Ureter (tissue), 1 donor: Measurements from ENCODE around the gene OSBPL1A. TPM values are rescaled to one million over a fixed set of nuclear protein-coding genes. Genes with fewer than 3 reads are reported as not detected.

Experiments
- DNase-seq: peaks from one replicate; pipeline ENCODE4 v3.0.0-alpha.2; 2020; ENCODE audit warnings: low spot score
- total RNA-seq: library from RNA; stranded (reverse); gene quantifications from one replicate; pipeline ENCODE4 v1.2.4, GENCODE V29; 2023
- donor health status: DM: yes; HTN: yes; CAD: no.

OSBPL1A gene
- total RNA-seq, 1 donor from 2014 or later: 40.4 TPM

DNA sequence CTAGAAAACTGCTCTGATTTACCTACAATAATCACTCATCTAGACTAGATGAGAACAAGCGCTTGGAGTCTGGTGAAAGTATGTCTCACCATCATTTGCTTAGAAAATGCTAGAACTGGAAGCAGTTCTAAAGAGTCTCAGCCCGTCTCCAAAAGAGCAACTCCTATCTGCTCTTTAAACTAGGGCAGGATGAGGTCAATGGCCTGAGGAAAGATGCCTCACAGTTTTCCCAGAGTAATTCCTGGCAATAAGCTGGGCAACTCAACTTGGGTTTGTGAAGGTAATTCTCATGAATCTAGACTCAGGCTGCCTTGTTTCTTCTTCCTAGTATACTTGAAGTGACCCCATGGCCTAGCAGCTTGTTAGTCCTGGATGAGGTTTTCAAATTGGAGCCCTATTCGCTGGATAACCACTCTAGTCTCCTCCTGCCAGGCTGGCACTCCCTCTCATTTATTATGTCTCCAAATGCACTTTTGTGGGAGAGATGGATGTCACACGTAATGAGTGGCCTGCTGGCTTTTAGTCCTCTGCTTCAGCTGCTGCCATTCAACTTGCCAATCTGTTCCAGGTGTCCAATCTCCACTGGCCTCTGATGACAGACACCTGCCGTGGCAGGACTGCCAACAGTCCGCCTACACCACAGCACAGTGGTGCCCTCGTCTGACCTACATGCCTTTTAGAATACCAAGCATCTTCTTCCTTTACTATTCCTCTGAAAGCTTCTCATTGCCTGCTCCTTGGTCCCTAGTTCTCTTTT, 177.9 kb downstream of the OSBPL1A start:
- no peak for DNase-seq

DNA sequence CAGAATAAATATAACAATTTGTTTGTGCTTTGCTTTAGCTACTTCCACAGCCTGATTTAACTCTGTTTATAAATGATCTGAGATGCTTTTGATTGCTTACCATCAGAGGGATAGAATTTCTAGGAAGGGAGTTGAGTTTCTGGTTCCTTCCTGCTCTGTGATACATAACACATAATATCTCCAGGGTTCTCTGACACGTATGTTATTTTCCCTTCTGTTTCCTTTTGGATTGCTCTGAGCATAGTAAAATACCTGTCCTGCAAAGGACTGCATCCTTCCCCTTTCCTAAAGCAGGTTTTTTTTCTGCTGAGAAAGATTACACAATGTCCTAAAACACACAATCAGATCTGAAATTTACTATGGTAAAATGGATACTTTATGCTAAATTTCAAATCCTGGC, 182.7 kb downstream of the OSBPL1A start:
- no peak for DNase-seq

DNA sequence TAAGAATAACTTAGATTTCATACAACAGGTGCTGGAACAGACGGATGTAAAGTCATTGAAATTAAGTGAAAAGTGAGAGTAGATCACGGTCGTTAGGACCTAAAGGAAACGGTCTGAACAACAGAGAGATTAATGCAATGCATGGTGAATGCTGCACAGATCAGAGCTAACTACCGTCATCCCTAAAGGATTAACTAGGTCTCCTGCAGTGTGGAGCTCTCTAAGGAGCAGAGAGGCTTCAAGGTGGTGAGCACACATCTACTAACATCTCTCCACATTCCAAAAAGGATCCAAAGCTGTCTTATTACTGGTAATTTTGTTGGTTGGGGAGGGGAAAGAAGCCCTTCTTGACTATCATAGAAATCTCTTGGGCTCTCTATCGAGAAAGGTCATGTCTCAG, 183.5 kb downstream of the OSBPL1A start:
- no peak for DNase-seq

DNA sequence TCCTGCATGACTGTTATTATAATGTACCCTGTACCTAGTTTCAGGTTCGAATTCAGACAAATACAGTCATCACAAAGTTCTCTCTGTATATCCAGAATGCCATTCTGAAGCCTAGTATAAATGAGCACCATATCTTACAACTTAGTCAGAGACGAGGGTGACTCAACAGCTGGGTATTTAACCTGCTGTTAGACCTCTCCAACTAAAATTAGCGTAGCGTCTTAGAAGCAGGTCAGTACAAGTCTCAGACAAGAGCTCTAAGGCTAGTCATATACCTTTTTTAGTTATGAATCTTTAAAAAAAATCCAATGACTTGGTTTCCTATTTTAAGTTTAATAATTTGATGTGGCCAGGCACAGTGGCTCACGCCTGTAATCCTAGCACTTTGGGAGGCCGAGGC, 184.7 kb downstream of the OSBPL1A start:
- DNase-seq: no peak

DNA sequence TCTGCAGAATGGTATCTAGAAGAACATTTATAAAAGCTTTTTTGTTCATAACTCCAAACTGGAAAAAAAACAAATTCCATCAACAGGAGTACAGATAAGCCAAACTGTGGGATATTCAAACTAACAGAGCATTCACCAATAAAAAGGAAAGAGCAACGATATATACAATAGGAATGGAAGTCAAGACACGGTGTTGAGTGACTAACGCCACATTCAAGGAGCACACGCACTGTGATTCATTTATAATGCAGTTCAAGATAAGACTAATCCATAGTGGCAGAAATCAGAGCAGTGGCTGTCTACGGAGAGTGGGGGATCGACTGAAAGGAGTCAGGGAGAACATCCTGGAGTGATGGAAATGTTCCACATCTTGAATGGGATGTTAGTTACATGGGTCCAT, 188.1 kb downstream of the OSBPL1A start:
- no peak for DNase-seq

DNA sequence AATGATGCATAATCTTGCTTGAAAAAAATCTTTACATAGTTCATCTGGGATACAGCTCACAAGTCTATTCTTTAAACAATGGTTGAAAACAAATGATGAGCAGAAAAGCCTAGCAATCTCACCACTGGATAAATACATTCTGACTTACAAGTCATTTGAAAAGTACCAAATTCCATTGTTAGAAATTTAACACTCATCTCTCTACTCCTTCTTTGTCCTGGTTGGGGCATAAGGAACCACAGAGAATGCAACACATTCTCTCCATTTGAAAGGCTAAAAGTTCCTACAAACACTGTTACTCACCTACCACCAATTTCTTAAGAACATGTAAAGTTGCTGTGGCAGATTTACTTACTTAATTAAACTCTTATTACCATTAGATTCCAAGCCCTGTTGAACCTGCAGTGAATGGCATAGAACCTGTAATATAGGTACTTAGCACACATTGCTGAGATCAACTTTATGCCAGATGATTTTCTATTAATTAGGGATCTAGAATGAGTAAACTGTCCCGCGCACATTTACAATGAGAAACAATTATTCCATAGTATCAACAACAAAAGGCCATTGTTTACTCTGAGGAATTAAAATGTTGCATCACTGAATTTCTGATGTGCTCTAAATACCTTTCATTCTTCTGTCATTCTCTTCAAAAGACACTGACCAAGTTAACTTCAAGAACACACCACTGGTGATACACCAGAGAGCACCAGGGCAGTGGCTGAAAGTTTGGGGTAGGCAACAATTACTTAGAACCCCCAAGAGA, 189.2 kb downstream of the OSBPL1A start:
- no peak for DNase-seq

DNA sequence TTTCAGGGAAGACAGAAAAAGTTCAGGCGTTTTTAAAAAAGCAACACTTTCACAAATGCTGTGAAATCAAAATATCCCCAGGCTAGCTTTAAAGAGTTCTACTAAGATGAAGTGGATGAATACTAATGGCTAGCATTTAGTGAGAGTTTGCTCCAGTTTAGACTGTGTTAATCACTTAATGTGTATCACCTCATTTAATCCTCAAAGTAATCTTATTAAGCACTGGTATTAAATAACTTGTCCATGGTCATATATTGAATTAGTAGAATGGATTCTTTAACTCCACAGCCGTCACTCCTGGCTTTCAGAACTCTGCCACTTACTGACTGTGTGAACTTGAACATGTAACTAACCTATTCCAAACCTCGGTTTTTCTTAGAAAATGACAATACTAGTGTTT, 192.7 kb downstream of the OSBPL1A start:
- DNase-seq: no peak

DNA sequence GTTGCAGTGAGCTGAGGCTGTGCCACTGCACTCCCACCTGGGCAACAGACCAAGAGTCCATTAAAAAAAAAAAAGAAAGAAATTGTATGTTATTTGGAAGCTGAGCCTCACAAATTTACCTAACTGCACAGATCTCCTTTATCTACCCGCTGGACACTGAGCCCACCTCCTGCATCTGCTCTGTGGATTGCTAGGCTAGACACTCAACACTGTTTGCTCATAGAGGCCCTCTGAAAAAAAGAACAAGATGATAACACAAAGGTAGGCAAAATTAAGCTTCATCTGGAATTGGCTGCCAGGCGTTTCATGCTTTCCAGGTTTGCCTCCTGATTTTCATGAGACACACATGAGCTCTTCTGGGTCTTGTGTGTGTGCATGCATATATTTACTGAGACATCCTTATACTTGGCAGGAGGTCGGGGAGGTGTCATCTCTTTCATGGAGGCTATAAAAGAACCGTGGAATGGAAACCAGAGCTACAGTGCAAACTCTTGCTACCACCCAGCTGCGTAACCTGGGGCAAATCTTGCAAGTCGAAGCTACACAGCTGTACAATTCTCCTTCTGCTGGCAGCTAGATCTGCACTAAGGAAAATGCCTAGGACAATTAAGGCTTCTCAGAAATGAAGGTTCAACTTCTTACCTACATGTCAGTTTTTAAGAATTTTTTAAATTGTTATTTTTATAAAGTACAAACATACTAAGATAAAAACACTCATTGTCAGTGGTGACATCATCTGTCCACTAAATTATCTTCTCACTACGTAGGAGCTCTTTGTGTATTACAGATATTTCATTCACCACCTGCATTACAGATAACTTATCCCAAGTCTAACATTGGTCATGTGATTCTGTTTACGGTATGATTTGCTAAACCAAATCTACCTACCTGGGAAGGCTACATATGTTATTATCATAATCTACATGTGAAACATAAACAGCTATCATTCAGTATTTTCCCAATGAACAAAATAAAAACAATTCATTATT, 195.6 kb downstream of the OSBPL1A start:
- DNase-seq: no peak

DNA sequence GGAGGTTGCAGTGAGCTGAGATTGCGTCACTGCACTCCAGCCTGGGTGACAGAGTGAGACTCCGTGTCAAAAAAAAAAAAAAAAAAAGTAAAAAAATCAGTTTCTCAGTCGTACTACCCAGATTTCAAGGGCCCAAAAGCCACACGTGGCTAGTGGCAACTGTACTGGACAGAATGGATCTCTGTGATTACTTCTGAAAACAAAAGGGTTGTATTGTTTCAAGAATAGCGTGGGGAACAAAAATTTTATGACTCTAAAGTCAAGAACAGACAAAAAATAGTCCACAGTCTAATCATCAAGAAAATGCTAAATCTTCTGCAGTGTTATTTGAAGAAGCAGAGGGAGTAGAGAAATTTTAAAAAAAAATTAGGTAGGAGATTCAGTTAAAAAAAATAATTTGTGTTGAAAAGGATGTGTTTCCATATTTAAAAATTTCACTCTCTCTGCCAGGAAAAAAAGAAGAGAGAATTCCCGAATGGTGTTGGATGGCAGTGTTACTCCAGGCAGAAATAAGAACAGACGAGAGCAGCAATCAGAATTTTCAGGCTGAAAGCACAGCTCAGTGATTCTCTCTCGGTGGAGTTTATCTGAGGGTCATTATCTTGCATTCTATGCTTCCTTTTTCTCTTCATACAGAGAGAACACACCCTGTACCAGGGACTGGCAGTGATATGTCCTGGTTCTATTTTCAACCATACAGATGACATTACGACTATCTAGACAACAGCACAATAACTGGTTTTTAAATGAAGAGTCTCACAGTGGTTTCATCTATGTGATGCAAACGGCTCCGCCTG, 196.9 kb downstream of the OSBPL1A start:
- DNase-seq: no peak

DNA sequence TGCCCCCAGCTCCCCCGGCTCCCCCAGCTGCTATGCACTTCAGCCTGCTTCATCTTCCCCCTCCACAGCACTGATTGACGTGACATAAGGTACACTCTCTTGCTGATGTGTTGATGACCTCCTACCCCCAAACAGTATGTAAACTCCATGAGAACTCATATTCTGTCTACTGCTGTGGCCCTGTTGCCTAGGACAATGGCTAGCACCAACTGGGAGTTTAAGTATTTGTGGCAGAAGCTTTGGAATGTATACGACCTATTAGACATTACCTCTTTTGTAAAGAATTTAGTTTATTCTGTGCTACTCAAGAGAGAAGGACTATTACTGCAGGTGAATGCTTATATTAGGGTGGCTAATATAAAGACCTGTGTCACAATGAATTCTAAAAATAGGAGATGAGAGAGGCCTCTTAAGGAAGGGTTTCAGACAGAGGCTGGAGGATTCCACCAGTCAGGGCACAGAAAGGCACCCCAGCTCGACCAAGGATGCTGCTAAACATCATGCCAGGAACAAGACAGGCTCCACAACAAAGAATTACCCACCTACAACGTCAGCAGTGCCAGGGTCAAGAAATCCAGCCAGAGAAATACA, 198.2 kb downstream of the OSBPL1A start:
- DNase-seq: no peak

DNA sequence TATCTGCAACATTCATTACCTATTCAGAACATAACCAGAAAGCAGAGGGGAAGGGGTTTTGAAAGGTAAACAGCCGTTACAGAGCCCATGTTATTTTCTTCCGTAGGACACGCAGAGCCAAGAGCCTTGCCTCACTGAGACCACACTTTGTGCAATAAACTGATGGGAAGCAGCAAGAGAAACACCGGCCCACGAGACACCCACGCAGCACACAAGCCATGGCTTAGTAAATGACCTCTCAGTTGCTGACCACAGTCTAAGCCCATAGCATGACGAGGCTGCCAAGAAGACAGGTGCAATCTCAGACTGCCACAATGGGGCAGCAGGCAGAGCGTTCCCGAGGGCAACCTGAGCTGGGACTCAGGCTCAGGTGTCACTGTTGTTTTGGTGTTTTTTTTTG, 199.2 kb downstream of the OSBPL1A start:
- DNase-seq: no peak

DNA sequence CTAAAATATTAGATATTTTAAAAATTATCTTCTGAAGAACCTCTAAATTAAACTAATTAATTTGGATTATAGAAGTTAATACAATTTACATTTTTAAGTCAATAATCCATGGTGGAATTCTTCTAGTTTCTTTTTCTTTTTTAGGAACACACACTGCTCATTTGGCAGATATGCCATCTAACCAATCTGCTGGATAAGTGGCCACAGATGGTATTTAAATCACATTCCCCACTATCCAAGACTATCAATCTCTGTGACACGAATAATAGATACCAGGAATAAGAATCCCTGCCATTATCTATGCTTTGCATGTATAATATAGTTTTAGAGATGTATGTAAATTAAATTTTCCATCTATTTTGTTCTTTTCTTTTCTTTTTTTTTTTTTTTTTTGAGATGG, 200.2 kb downstream of the OSBPL1A start:
- no peak for DNase-seq

DNA sequence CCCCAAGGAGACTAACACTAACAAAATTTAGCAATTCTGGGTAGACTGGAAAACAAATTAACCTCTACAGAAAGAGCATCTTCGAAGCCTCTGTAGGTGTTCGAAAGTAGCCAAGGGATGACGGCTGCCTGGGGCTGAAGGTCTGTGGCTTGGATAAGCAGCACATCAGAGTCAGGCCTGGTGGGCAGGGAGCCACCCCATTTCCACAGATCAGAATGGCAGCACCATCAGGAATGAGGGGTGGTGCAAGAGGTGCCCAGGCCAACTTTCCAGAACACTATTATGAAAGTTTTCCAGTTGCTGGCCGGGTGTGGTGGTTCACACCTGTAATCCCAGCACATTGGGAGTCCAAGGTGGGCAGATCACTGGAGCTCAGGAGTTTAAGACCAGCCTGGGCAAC, 200.9 kb downstream of the OSBPL1A start:
- no peak for DNase-seq

DNA sequence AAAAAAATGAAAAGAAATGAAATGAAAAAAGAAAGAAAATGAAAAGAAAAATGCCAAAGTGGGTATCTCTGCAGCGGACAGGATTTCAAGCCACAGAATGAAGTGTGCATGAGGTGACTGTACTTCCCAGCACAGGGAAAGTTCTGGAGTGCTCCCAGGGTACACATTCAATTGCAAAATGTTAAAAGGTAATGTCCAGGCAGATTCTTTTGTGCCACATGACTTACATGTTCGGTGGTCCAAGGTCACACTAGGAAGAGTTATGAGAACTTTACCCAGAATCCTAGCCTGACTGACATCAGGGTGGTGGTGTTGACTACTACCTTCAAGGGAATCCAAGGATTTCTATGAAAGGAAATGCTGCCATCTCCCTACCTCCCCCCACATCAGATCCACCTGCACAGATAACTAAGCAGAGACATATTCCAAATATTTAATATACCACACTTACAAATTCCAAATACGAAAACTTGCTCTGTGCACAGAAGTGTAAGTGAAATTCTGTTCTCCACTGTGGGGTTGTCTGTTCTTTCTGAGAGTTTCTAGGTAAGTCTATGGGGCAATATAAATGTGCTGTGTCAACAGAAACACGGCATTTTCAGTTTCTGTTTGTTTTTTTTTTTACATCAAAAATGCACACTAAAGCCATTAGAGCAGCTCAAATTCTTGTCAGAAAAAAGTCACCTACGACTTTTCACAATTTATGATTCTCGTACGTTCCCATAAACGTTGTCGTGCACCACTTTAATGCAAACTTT, 202.1 kb downstream of the OSBPL1A start:
- DNase-seq: no peak

DNA sequence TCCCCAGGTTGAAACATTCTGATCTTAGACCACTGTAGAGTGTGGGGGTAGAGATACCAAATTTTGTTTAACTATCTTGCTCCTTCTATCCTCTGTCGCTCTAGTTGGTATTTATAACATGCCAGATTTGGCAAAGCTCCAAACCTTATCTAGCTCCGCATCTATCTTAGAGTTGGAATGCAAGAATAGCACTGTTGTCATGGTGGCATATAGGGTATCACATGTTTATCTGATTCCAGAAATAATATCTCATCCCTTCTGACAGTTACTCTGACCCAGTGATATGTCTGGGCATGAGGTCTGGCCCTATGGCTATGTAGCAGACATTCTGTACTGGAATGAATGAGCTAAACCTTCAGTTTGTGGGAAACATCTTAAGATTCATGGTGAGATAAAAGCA, 207.0 kb downstream of the OSBPL1A start:
- DNase-seq: no peak

DNA sequence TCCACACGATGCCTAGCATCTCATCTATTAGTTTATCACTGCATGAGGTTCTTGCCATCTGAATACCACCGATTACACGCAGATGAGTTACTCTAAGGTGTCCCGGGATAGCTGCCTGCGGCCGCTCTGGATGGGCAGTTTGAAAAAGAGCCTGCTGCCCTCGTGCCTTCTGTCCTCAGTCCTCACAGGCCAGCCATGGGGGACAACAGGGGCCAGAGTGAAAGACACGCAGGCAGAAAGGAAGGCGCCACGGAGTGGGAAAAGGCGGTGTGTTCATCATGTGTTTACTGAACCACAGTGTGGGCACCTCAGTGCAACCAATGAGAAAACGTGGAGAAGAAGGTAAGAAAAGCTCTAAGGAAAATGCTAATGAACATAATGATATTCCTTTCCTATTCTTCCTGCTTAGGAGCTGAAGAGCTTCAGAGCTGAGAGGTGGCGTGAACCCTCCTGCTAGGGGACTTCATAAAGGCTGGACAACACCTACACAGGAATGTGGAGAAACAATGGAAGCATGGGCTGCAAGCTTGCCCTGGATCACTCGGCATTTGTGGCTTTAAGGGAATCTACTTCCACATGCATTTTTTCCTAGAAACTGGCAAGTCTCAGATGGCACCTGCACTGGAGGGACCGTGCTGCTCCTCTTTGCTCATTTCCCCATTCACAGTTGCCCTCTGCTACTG, 207.8 kb downstream of the OSBPL1A start:
- DNase-seq: no peak

DNA sequence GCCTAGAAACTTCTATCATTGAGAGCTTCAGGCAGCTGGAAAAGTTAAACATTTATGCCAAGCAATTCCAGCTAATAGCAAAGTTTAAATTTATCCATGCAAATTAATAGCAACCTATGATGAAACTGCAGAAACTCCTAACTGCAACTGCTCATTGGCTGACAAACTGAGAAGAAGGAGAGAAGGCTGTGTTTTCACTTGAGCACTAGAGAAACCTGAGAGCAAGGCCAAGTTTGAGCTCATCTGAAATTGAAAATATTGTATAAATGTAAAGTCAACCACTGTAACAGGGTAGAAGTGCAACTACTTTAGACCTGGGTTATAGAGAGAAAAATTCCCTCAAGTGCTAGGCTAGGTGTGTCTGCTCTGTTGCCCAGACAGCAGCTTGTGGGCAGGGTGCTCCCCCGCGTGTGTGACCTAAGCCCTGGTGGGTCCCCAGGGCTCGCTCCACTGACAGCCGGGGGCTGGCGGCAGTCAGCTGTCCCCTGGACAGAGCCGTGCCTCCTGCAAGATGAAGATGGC, 208.6 kb downstream of the OSBPL1A start:
- no peak for DNase-seq

DNA sequence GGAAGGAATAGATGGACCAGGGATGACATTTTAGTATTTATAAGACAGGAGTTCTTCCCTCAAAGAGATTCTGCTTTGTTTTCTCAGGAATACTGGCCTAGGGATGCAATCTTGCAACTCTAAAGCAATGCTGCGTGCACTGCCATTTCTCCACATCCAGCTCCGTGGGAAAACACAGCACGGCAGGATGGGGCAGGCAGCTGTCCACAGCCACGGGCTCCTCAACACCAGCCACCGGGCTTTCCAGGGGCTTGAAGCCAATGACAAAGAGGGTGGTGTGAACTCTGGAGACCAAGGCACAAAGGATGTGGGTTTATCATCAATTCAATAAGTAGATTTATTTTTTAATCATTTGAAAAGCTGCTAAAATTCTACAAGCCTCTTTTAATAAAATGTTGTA, 209.5 kb downstream of the OSBPL1A start:
- DNase-seq: no peak

DNA sequence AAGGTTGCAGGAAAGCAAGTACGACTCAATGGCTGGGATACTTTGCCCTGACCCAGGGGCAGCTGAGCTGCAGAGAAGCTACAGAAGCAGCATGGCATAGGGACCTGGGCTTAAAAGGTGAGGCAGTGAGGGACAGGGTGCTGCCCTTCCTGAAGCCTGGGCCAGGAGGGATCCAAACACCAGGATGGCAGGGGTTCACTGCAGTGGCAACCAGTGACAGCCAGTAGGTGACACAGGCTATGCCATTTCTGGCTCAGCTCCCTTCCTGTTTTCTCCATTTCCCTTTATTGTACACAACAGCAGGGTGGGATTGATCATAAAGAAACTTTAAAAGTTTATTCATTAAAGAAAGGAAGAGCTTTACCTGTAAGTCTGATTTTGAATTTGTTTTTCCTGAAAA, 209.9 kb downstream of the OSBPL1A start:
- no peak for DNase-seq
